Thyroid gland (tissue), 4 donors: ENCODE results near the gene CABP2.

ENCODE experiments used
- POLR2A ChIP-seq, 2 donors: fragments of 450-650 bp; IDR thresholded peaks; one replicate each; pipeline ENCODE4 v1.6.1; 2017; ENCODE audit warnings: antibody characterized with exemption in 2 of 2, mild to moderate bottlenecking in 2 of 2, moderate library complexity in 1 of 2
- TF ChIP-seq, protein P1 (sequence below), 6 experiments: fragments of 200-600 bp in 3 of 6; fragments of 450-650 bp in 3 of 6; sonication (generic) in 3 of 6; IDR thresholded peaks; one replicate each; pipeline ENCODE4 v1.5.1; 2016 to 2019; ENCODE audit warnings: antibody characterized with exemption in 6 of 6, mild to moderate bottlenecking in 2 of 6, inconsistent platforms in 1 of 6, moderate library complexity in 1 of 6

DNA sequence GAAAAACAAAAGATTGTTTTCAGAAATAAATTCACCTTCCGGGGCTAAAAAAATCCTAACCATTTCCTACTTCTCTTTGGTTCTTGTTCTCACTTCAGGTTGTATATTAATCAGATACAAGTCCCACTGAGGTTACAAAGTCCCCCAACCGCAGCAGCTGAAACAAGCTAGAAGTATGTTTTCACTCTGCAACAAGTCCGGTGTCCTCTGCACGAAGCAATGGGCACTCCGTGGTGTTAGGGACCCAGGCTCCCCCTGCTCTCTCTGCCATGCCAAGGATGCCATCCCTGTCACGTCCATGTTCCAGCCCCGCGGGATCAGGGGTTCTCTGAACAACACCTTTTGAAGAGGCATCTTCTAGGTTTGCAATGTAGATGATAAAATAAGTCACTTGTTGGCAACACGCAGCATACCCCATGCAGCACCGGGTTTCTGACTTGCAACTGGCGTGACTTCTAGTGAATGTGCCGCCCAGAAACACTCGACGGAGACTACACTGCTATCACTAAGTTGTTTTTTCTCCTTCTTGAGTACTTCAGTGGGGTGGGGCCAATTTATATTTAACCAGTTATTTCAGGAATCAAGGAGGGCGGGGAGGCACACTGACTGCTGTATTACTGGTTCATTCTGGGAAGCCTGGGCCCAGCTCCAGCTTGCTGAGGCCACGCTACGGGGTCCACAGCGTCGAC is 35.0 kb upstream of the CABP2 start:
- TF ChIP-seq POLR2A (IDR thresholded peaks at IDR 0.05): peak in 1 of 2 donors; percentile 75
- TF ChIP-seq, protein P1, sequence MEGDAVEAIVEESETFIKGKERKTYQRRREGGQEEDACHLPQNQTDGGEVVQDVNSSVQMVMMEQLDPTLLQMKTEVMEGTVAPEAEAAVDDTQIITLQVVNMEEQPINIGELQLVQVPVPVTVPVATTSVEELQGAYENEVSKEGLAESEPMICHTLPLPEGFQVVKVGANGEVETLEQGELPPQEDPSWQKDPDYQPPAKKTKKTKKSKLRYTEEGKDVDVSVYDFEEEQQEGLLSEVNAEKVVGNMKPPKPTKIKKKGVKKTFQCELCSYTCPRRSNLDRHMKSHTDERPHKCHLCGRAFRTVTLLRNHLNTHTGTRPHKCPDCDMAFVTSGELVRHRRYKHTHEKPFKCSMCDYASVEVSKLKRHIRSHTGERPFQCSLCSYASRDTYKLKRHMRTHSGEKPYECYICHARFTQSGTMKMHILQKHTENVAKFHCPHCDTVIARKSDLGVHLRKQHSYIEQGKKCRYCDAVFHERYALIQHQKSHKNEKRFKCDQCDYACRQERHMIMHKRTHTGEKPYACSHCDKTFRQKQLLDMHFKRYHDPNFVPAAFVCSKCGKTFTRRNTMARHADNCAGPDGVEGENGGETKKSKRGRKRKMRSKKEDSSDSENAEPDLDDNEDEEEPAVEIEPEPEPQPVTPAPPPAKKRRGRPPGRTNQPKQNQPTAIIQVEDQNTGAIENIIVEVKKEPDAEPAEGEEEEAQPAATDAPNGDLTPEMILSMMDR (IDR thresholded peaks at IDR 0.05): no peak
